GM21786 (cell line): ENCODE results near the gene TMEM86B.
"Not testable (repeated sequence)": the region's sequence is repeated elsewhere in the genome, so short reads cannot be mapped to it uniquely, and the experiment has no call there.

Source experiments
- ATAC-seq: cut with Tn5 transposase; IDR thresholded peaks from one replicate; pipeline ENCODE4 v1.9.1; 2021; ENCODE audit not compliant: unreplicated experiment

Gene TMEM86B

DNA sequence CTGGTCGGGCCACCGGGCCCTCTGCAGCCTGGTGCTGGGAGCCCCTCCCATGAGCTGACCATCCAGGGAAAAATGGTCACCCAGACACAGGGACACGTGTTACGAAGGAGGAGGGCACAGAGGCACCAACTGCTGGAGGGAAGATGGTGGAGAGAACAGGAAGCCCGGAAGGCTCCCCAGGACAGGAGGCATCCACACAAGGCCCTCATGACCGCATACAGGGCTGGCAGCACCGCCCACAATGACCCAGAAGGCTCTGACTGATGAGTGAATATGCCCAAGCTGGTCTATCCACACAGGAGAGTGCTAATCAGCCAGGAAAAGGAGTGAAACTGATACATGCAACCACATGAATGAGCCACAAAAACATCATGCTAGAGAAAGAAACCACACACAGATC is 14.0 kb upstream of the TMEM86B start:
- no peak for ATAC-seq

DNA sequence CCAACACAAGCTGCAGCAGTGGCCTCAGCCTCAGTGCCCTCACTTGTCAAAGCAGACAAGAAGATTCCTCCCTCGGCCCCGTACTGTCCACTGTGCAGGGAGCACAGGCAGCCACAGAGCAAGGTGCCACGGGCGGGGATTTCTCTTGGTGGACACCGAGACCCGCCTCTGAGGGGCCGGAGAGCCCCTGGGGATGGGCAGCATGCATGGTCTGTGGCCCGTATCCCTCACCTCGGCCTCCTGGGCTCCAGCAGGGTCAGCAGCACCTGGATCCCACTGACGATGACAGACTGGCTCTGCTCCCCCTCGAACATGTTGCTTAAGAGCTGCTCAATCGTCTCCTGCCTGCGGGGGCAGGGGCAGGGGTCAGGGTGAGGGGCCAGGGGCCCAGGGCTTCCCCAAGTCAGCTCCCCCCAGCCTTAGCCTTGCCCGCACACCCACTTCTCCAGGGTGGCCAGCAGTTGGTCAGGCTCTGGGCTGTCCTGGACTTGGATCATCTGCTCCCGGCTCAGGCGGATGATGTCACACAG is 13.4 kb upstream of the TMEM86B start:
- ATAC-seq, result no peak

DNA sequence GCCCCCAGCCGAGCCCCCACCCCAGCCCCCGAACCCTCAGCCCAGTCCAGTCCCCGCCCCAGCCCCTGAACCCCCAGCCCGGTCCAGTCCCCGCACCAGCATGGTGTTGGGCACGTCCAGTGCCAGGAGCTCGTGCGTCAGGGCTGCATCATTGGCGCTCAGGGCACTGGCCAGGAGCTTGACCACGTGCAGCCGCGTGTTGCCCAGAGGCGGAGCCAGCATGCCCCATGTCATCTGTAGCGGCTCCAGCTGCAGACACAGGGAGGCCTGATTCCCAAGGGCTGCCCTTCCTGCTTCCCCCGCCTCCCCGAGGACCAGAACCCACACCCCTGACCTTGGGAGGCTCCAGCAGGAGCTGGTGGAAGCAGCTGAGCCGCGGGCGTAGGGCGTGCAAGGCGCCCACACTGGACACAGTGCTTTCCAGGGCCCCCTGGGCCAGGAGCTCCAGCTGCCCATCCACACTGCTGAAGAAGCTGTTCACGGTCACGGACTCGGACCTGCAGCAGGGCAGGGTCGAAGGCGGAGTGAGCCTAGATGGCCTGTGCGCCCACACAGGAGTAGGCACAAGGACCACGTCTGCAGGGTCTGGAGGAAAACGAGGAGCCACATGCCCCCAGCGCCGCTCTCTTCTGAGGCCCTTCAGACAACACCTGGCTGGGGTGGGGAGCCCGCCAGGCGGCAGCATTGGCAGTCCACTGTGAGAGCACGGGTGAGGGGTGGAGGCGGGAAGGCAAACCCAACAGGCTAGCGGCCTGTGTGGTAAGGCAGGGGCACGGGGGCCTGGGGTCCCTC is 12.8 kb upstream of the TMEM86B start:
- ATAC-seq, result no peak

DNA sequence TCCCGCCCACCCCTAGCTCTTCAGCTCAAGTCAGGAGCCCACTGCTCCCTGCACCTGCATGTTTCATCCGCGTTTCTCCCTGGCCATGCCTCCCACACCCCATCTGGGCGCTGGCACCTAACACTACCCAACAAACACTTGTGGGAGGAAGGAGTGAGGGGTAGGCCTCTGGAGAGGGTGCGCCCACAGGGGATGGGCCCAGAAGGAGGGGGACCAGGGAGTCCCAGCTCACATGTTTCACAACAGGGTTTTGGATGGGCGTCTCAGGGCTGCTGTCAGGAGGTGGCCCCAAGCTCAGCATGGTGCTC is 12.1 kb upstream of the TMEM86B start:
- ATAC-seq, result no peak

DNA sequence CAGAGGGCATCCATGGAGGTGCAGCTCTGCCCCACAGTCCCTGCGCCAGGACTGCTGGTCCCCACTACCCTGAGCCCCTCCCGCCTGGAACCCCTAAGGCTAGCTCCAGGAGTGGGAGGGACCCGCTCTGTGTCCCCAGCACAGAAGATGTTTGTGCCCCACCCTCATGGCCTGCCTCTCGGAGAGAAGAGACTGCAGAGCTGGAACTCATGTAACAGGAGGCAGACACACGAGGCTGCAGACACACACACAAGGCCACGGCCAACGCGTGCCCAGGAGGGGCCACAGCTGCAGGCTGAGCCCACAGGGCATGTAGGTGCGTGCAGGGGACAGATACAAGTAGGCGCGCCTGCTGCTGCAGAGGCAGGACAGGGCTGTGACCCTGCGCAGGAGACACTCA is 10.4 kb upstream of the TMEM86B start:
- no peak for ATAC-seq

DNA sequence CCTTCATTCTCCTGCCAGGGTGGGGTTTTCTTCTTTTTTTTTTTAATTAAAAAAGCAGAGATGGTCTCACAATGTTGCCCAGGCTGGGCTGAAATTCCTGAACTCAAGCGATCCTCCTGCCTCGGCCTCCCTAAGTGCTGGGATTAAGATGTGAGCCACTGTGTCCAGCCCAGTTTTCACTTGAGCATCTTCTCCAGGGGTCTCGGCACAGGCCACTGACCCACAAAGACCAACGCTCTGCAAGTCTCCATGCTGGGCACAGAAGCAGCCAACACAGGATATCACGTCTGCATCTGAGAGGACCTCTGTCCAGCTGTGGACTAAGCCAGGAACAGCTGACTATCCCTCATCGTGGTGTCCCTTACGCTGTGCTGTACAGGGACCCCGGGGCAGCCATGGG is 9.5 kb upstream of the TMEM86B start:
- no peak for ATAC-seq

DNA sequence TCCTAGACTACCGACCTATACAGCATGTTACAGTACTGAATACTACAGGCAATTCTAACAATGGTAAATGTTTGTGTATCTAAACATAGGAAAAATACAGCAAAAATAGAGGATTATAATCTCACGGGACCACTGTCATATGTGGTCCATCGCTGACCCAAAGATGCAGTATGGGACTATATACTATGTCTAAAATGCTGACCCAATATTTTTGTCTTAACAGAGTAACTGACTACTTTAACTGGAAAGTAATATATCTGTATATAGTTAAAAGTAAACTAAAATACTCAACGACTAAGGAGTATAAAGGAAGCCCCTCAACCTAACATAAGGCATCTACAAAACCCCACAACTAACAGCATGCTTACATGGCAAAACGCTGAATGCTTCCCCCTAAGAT is 4.4 kb upstream of the TMEM86B start:
- no peak for ATAC-seq

DNA sequence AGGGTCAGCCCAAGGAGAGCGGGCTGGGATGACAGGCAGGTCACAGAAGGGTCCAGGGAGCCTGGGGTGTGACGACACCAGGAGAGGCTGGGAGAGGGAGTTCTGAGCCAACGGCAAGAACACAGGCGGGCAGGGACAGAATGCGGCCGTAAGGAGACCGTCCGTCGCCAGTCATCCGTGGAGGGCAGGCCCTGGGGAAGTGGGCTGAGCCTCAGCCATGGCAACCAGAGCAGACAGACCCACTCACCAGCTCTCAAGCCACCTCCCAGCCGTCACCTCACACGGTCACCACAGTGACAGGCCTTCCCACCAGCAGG is 3.7 kb upstream of the TMEM86B start:
- ATAC-seq, result no peak

DNA sequence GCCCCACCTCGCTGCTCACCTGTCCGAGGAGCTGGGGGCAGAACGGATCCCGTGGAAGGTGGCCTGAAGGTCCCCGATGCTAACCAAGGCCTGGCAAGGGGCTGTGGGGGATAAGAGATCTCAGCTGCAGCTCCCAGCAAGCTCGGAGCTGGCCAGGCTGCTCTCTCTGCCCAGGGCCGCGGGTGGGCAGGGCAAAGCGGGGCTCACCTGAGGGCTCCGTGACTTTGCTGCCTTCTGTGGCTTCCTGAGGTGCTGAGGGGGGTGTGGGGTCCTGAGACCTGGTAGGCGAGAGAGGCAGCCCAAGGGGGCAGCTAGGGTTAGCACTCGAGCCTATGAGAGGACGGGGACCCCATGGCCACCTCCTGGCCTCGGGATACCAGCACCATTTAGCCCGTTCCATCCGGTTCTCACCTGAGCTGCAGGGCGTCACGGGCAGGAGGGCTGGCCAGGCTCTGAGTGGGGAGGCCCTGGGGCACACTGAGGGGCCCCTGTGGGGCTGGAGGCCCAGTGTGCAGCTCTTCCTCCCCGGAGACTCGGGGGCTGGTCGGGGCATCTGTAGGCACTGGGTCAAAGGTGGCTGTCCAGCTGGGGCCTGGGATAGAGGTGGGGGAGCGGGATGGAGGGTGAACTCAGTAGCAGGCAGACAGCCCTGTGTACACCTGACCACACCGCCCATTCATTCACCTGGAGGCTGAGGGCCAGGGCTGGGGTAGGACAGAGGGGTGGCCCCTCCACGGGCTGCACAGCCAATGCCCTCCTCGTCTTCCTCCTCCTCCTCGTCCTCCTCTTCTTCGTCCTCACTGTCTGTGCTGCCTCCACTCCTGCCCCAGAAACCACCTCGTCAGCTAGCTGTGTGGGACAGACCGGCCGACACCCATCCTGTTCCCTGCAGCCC is 3.1 kb upstream of the TMEM86B start:
- ATAC-seq, result no peak

DNA sequence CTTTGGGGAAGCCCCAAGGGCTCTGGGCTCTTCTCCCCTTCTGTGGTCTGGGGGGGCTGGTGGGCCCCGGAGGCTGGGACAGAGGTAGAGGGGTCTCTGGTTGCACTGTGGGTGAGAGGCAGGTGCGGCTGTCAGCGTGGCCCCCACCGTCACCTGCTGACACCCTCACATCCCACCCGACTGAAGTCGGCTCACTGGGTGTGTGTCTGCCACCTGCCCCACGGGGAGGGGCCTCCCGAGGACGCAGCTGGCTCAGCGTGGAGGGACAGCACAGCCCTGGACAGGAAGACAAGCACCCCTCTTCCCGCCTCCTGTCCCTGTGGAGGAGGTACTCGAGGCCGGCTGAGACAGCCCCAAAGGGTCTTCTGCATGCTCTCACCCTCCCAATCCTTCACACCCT is 2.2 kb upstream of the TMEM86B start:
- ATAC-seq, result no peak

DNA sequence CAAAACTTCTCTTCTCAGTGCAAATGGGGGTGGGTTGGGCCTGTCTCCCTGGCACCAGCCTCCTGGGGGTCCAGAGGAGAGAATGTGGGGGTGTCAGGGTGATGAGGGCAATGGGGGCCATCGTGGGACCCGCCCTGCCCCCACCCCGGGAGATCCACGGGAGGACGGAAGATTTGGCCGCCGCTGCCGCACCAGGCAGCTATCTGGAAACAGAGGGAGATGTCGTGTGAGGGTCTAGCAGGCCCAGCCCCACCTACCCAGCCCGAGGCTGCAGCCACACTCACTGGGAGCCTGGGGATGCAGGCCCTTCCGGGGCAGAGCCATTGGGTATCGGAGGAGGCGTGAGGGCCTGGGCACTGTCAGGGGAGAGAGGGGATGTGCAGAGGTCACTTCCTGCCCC is 1.8 kb upstream of the TMEM86B start:
- ATAC-seq, result no peak

DNA sequence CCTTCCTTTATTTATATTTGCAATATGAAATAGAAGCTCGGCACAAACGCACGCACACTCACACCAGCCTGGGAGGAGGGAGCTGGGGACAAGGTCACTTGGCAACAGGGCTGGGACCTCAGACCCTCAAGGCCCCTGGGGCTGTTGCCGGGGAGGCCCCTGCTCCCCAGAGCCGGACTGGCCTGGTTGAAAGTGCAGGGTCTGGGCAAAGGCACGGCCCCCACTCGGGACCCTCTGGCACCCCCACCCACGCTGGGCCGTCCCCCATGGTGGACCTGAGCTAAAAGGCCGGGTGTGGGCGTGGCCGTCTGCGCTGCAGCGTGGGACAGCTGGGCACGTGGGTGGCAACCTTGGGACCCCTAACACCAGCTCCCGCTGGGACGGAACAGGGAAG is 1.2 kb upstream of the TMEM86B start:
- ATAC-seq, result no peak

DNA sequence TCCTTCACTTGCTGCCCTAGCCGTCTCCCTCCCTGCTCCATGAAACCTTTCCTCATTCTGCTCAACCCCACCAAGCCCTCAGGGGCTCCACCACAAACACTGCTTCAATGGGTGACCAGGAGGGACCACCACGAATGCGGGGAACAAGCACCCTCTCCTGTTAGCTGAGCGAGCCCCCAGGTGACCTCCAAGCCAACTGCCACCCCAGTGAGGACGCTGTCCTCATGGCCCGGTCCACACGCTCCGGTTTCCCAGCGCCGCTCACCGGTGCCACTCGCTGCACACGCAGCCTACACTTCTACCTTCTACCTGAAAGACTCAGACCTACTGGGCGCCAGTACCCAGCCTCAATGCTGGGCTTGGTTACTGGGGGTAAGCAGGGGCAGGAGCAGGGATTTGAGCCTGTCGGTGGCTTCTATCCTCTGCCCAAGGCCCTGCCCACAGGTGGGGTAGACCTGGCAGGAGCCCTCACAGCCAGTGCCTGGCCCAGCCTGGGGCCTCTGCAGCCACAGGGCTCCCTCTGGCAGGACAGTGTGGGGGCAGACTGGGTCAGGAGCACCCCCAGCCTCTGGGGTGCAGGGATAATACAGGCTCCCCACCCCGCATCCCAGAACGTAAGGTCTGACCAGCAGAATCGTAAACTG is 704 bp upstream of the TMEM86B start:
- ATAC-seq, result no peak

DNA sequence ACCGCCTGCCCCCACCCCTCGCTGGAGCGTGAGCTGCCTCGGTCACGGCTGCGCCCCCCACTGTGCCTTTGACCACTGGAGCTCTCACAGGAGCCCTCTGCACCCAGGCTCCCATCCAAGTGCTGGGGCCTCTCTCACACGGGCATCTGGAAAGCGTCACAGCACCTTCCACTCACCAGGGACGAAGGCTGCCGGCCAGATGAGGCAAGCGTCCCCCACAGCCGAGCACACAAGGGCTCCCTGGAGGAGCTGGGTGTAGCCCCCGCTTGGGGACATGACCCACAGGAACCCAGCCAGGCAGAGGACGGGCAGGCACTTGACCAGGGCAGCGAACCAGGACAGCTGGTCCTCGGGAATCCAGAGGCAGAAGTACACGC is 560 bp downstream of the TMEM86B start:
- no peak for ATAC-seq

DNA sequence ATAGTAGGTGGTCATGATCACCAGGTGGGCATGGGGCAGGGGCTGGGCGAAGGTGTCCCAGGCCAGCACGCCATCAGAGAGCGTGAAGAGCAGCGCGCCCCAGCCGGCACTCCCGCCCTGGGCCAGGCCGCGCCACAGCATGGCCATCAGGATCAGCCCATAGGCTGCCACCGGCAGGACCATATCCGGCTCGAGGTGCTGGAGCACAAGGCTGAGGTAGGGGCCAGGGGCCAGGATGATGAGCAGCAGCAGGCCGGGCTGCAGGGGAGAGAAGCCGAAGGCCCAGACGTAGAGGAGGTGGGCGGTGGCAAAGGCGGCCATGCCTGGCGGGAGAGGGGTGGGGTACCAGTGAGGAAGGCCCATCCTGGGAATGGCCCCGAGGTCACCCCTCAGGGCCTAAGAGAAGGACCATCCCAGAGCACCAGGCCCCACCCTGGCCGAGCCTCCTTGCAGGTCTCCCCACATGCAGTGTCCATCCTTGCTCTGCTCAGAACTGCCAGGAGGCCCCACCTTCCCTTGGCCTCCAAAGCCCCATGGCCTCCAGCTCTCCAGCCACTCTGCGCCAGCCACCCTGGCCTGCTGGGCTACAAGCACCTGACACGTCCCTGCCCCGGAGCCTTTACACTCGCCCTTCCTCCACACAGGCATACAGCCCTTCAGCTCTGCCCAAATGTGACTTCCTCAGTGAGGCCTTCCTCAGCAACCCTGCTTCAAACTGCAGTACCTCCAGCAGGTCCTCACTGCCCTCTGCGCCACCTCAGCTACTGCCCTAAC is 1.1 kb downstream of the TMEM86B start:
- ATAC-seq, result no peak

DNA sequence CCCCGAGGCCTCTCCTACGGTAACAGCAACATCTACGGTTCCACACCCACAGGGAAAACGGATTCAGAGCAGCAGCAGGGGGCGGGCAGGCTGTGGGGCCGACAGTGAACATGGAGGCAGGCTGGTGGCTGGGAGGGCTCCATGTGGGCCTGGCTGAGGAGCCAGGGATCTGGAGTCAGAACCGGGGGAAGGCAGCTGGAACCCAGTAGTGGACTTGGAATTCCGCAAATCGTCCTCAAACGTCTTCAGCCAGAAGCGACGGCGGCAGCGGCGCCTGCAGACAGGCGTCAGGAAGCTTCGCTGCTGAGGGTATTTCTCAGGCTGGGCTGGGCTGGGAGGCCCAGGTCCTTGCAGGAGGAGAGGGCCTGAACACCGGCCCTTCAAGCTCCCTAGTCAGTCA is 1.8 kb downstream of the TMEM86B start:
- no peak for ATAC-seq

DNA sequence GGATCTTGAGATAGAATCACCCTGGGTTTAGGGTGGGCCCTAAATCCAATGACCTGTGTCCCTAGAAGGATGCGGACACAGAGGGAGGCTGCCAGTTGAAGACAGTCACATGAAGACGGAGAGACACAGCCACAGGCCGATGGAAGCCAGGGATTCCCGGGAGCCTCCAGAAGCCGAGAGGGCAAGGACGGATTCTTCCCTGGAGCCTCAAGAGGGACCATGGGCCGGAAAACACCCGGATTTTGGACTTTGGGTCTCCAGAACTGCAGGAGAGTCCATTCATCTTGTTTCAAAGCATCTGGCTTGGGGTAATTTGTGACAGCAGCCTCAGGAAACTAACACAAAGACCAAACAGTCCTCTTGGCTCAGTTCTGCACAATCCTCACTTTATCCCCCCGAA is 2.3 kb downstream of the TMEM86B start:
- no peak for ATAC-seq

DNA sequence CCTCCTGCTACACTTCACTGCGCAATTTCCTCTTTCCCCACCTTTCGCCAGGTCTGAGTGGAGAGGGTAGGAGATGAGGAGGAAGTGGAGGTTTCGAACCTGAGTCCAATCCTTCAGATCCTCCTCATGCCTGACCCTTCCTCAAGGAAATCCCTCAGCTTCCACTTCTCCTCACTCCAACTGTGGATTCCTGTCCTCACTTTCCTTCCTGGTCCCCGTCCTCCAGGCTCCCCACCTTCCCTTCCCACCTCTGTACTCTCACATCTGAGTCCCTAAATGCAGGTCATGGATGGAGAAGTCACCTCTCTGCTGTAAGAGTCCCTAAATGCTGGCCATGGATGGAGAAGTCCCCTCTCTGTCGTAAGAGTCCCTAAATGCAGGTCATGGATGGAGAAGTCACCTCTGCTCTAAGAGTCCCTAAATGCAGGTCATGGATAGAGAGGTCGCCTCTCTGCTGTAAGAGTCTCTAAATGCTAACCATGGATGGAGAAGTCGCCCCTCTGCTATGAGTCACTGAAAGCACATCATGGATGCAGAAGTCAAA is 3.1 kb downstream of the TMEM86B start:
- ATAC-seq, result no peak

DNA sequence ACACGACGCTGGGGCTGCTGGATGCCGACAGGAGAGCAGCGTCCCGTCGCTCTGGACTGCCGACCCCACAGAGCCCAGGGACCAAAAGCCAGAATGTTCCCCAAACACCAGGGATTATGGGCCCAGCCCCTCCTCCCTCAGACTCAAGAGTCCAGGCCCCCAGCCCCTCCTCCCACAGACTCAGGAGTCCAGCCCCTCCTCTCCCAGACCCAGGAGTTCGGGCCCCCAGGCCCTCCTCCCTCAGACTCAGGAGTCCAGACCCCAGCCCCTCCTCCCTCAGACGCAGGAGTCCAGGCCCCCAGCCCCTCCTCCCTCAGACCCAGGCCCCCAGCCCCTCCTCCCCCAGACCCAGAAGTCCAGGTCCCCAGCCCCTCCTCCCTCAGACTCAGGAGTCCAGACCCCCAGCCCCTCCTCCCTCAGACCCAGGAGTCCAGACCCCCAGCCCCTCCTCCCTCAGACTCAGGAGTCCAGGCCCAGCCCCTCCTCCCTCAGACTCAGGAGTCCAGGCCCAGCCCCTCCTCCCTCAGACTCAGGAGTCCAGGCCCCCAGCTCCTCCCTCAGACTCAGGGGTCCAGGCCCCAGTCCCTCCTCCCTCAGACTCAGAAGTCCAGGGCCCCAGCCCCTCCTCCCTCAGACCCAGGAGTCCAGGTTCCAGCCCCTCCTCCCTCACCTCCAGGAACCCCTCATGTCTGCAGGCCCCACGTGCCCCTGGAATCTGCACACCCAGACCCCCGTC is 3.7 kb downstream of the TMEM86B start:
- ATAC-seq, result not testable (repeated sequence)

DNA sequence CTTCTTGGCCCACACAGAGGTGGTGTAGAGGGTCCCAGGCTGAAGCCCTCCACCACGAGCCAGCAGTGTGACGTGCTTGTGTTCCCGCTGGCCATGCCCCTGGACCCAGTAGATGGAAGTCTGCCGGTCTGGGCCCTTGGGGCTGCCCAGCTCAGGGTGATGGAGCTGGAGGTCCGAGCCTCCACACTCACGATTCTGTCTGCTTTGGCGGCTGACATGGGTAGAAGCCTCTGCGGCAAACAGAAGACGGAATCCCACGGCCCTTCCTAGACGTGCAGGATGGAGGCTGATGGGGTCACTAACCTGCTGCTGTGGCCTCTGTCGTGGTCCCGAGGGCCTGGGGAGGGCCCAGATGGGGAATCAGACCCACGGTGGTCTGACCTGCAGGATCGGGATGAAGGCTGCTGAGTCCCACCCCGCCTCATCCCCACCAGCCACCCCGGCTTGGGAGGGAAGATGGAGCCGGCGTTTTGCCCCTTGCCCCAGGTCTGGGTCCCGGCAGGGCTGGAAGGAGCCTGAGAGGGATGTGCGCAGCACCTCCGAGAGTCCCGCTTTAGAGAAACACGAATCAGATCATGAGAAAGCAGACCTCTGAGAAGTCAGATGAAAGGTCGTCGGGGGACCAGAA is 4.4 kb downstream of the TMEM86B start:
- no peak for ATAC-seq
